H1 (cell line): ENCODE data around the gene TOB1. TPM values are rescaled to one million over a fixed set of nuclear protein-coding genes. Genes with fewer than 3 reads are reported as not detected.

ENCODE experiments used
- CTCF ChIA-PET: fragments of 300-600 bp; sonication (Branson Sonifier 250); formaldehyde crosslinking; loops from one replicate; lab custom pipeline; 2021; ENCODE audit not compliant: partially characterized antibody; lab: Charles Lee
- POLR2A ChIA-PET: fragments of 300-600 bp; sonication (Branson Sonifier 250); formaldehyde crosslinking; loops from one replicate; lab custom pipeline; 2021; ENCODE audit warnings: inconsistent platforms; ENCODE audit not compliant: partially characterized antibody; lab: Charles Lee
- DNase-seq, 2 experiments: peaks; one replicate each; pipeline versions ENCODE4 v3.0.0 to v3.0.0-alpha.2; 2010 to 2022; ENCODE audit warnings: low spot score in 2 of 2, low read depth in 1 of 2, mixed read lengths in 1 of 2
- FAIRE-seq: peaks from 2 replicates; lab custom pipeline; 2011; peaks lifted over from hg19 to GRCh38; lab: Jason Lieb, UNC
- H2AFZ ChIP-seq: 2 replicates; pipeline ENCODE4 v1.8.1; 2012; ENCODE audit warnings: low read length, inconsistent platforms
- H2AK5ac ChIP-seq: 2 replicates; pipeline ENCODE4 v1.6.1; 2013; ENCODE audit warnings: low read depth, low read length
- H2BK120ac ChIP-seq: replicated peaks from 2 replicates; pipeline ENCODE3; 2013; ENCODE audit warnings: low read depth, low read length, inconsistent platforms
- H2BK12ac ChIP-seq: 2 replicates; pipeline ENCODE4 v1.6.1; 2013; ENCODE audit warnings: low read depth, low read length
- H2BK15ac ChIP-seq: 2 replicates; pipeline ENCODE4 v1.6.1; 2013; ENCODE audit warnings: low read length
- H2BK20ac ChIP-seq: 2 replicates; pipeline ENCODE4 v1.6.1; 2013; ENCODE audit warnings: low read length
- H2BK5ac ChIP-seq: 2 replicates; pipeline ENCODE4 v1.6.1; 2013; ENCODE audit warnings: low read depth, low read length
- H3K14ac ChIP-seq: 2 replicates; pipeline ENCODE4 v1.6.1; 2013; ENCODE audit warnings: inconsistent platforms; ENCODE audit not compliant: insufficient read length
- H3K18ac ChIP-seq: 2 replicates; pipeline ENCODE4 v1.6.1; 2013; ENCODE audit warnings: low read length; ENCODE audit errors: extremely low read depth
- H3K23ac ChIP-seq: 2 replicates; pipeline ENCODE4 v1.6.1; 2013; ENCODE audit warnings: inconsistent platforms; ENCODE audit not compliant: insufficient read length
- H3K23me2 ChIP-seq: 2 replicates; pipeline ENCODE4 v1.6.1; 2013; ENCODE audit warnings: low read depth, low read length
- H3K27ac ChIP-seq: 2 replicates; pipeline ENCODE4 v1.6.1; 2011; ENCODE audit warnings: low read depth, low read length, inconsistent platforms
- H3K27me3 ChIP-seq, 4 experiments: replicated peaks in 1 of 4; 1 replicate in 1 of 4; 2 replicates in 3 of 4; pipeline versions ENCODE4 v1.6.1 to v1.8.1; 2011 to 2013; ENCODE audit warnings: low read length in 3 of 4, mild to moderate bottlenecking in 3 of 4, inconsistent platforms in 2 of 4, mixed read lengths in 2 of 4, moderate library complexity in 1 of 4; ENCODE audit not compliant: control insufficient read depth in 3 of 4, insufficient read depth in 3 of 4; ENCODE audit errors: extremely low read depth in 1 of 4
- H3K36me3 ChIP-seq, 4 experiments: 2 replicates each; pipeline versions ENCODE4 v1.6.1 to v1.8.1; 2011 to 2013; ENCODE audit warnings: mild to moderate bottlenecking in 4 of 4, low read length in 3 of 4, moderate library complexity in 2 of 4, control low read depth in 1 of 4, inconsistent platforms in 1 of 4; ENCODE audit not compliant: insufficient read depth in 4 of 4, control insufficient read depth in 2 of 4
- H3K4ac ChIP-seq: replicated peaks from 2 replicates; pipeline ENCODE3; 2013; ENCODE audit warnings: low read length, low read depth, mixed read lengths, inconsistent platforms; ENCODE audit not compliant: insufficient read length
- H3K4me1 ChIP-seq, 4 experiments: replicated peaks in 1 of 4; 1 replicate in 1 of 4; 2 replicates in 3 of 4; pipeline versions ENCODE4 v1.6.1 to v1.8.1; 2011 to 2013; ENCODE audit warnings: low read length in 3 of 4, inconsistent platforms in 2 of 4, mixed read lengths in 1 of 4; ENCODE audit not compliant: insufficient read depth in 4 of 4, control insufficient read depth in 3 of 4
- H3K4me2 ChIP-seq, 2 experiments: 2 replicates each; pipeline versions ENCODE4 v1.6.1 to v1.8.1; 2011 to 2013; ENCODE audit warnings: low read depth in 2 of 2, low read length in 2 of 2, control low read depth in 1 of 2, inconsistent platforms in 1 of 2, mild to moderate bottlenecking in 1 of 2; ENCODE audit not compliant: insufficient read depth in 1 of 2
- H3K4me3 ChIP-seq, 4 experiments: fragments of 200-600, 300-600 bp in 1 of 4; sonication (generic), shearing (Covaris generic), sonication (Bioruptor Twin) in 1 of 4; 2 replicates each; pipeline versions ENCODE4 v1.5.1 to v1.8.1; 2011 to 2016; ENCODE audit warnings: low read length in 4 of 4, low read depth in 3 of 4, control low read depth in 2 of 4, inconsistent platforms in 2 of 4, mild to moderate bottlenecking in 2 of 4, mixed read lengths in 1 of 4, moderate library complexity in 1 of 4; ENCODE audit not compliant: insufficient read depth in 2 of 4; ENCODE audit errors: extremely low read depth in 1 of 4
- H3K56ac ChIP-seq: replicated peaks from 2 replicates; pipeline ENCODE3; 2013; ENCODE audit warnings: low read depth, mild to moderate bottlenecking, mixed read lengths, low read length, inconsistent platforms; ENCODE audit not compliant: insufficient read length
- H3K79me1 ChIP-seq: 2 replicates; pipeline ENCODE4 v1.6.1; 2013; ENCODE audit warnings: low read depth, low read length, control low read depth
- H3K79me2 ChIP-seq, 2 experiments: 2 replicates each; pipeline versions ENCODE4 v1.6.1 to v1.8.1; 2012 to 2013; ENCODE audit warnings: low read length in 2 of 2, mild to moderate bottlenecking in 2 of 2, inconsistent platforms in 1 of 2; ENCODE audit not compliant: insufficient read depth in 2 of 2, control insufficient read depth in 1 of 2
- H3K9ac ChIP-seq, 4 experiments: replicated peaks in 1 of 4; 1 replicate in 1 of 4; 2 replicates in 3 of 4; pipeline versions ENCODE4 v1.6.1 to v1.8.1; 2011 to 2013; ENCODE audit warnings: low read depth in 3 of 4, low read length in 3 of 4, control low read depth in 2 of 4, mild to moderate bottlenecking in 2 of 4, moderate library complexity in 2 of 4, inconsistent platforms in 1 of 4; ENCODE audit errors: extremely low read depth in 1 of 4
- H3K9me3 ChIP-seq, 2 experiments: 2 replicates each; pipeline versions ENCODE4 v1.6.1 to v1.8.1; 2012 to 2013; ENCODE audit warnings: mild to moderate bottlenecking in 2 of 2, moderate library complexity in 2 of 2, control low read depth in 1 of 2, inconsistent platforms in 1 of 2, low read depth in 1 of 2, low read length in 1 of 2, mixed read lengths in 1 of 2; ENCODE audit not compliant: insufficient read depth in 2 of 2
- H4K20me1 ChIP-seq, 2 experiments: replicated peaks in 1 of 2; 2 replicates each; pipeline versions ENCODE3 to v1.8.1; 2011 to 2013; ENCODE audit warnings: inconsistent platforms in 2 of 2, low read length in 2 of 2, mild to moderate bottlenecking in 1 of 2; ENCODE audit not compliant: insufficient read depth in 2 of 2, control insufficient read depth in 1 of 2
- H4K5ac ChIP-seq: 2 replicates; pipeline ENCODE4 v1.6.1; 2013; ENCODE audit warnings: low read length, low read depth, mixed read lengths, inconsistent platforms; ENCODE audit not compliant: insufficient read length
- H4K8ac ChIP-seq: 2 replicates; pipeline ENCODE4 v1.8.0; 2013; ENCODE audit warnings: mild to moderate bottlenecking, moderate library complexity, low read length, inconsistent platforms; ENCODE audit not compliant: insufficient read depth; ENCODE audit errors: extremely low read depth
- H4K91ac ChIP-seq: replicated peaks from 2 replicates; pipeline ENCODE3; 2013; ENCODE audit warnings: low read length, mixed read lengths, inconsistent platforms; ENCODE audit not compliant: insufficient read length
- JUND ChIP-seq: IDR thresholded peaks from 2 replicates; pipeline ENCODE4 v1.6.1; 2011; ENCODE audit warnings: mild to moderate bottlenecking, improper control_type of control experiment, low read length
- MAFK ChIP-seq: IDR thresholded peaks from 2 replicates; pipeline ENCODE4 v1.6.1; 2012; ENCODE audit warnings: low read depth, mild to moderate bottlenecking, improper control_type of control experiment, low read length
- WGBS, 2 experiments: shearing (Covaris generic) in 1 of 2; methylation state at CpG; one replicate each; pipeline versions ENCODE4 v1.1.6 to v1.1.7; 2013 to 2015; ENCODE audit warnings: low lambda C conversion rate in 2 of 2, mixed read lengths in 2 of 2, inconsistent platforms in 1 of 2, low coverage in 1 of 2, missing lambda C conversion rate in 1 of 2; ENCODE audit not compliant: insufficient replicate concordance in 2 of 2, insufficient coverage in 1 of 2, insufficient read length in 1 of 2; ENCODE audit errors: extremely low coverage in 1 of 2, missing lambda C conversion rate in 1 of 2; 5-methylcytosine and 5-hydroxymethylcytosine counted together
- polyA plus RNA-seq, 7 experiments: library from polyadenylated mRNA; depleted of rRNA in 3 of 7; stranded (reverse) in 5 of 7; unstranded in 2 of 7; fragments of >200 nt in 5 of 7; fragments of 200-250 nt in 2 of 7; gene quantifications; 1 replicate in 5 of 7; 2 replicates in 1 of 7; 4 replicates in 1 of 7; pipeline versions ENCODE4 v1.2.1 to v1.2.3, GENCODE V29; 2011 to 2013; ENCODE audit warnings: missing spikeins in 2 of 7, mixed read lengths in 2 of 7
- total RNA-seq: library from RNA; stranded (reverse); fragmentation: NEBNext Ultra II Directional; extraction: Animal tissue kit (Norgen Biotek cat#: 25700); gene quantifications from 2 replicates; pipeline ENCODE4 v1.2.1, GENCODE V29; 2021

Gene TOB1
- total and polyA plus RNA-seq, 2 of the 8 experiments (the other 6 are each of a cell fraction or from before 2014, with no cell fraction given) = 14.4 to 20.8 TPM

- H3K18ac ChIP-seq = peak overlapping the region; percentile 4; the same call in 1 of the 2 replicates
- H4K91ac ChIP-seq = no peak overlapping the region
- H3K4me1 ChIP-seq = peaks cover 0 to 15% (median 7%) of the 10 kb centered on the region in 4 experiments; a peak in 6 of 7 replicates
- no peak overlapping the region for H2BK12ac ChIP-seq
- no peaks in the 10 kb centered on the region for H3K36me3 ChIP-seq
- no peaks in the 10 kb centered on the region for H3K23me2 ChIP-seq
- H3K56ac ChIP-seq = no peak overlapping the region
- no peaks in the 10 kb centered on the region for H3K79me1 ChIP-seq
- TF ChIP-seq JUND (no peak), MAFK (no peak)
- ChIA-PET CTCF (interaction anchor here (1.3 to 1.8 kb wide), 4 partner anchors 15 to 59 kb away, joined by 4 to 7 read pairs (median 5); no protein-coding TSS in a partner anchor), POLR2A (interaction anchor here (1.5 to 3.6 kb wide), 3 partner anchors 9 to 33 kb away, joined by 5 to 25 read pairs (median 6); partner anchors contain the start of gene TOB1)
- H3K14ac ChIP-seq = no peak overlapping the region
- no peak overlapping the region; the same call in 1 of the 2 replicates for H2BK5ac ChIP-seq
- H3K4ac ChIP-seq = no peak overlapping the region
- H3K9ac ChIP-seq = no peak overlapping the region
- no peak overlapping the region for H2AFZ ChIP-seq
- DNase-seq = no peak
- no peak overlapping the region for H3K27ac ChIP-seq
- H4K8ac ChIP-seq = no peak overlapping the region; the same call in 1 of the 2 replicates
- H3K79me2 ChIP-seq = no peaks in the 10 kb centered on the region
- H4K20me1 ChIP-seq = no peaks in the 10 kb centered on the region
- H3K9me3 ChIP-seq = no peaks in the 10 kb centered on the region
- no peak overlapping the region for H2BK20ac ChIP-seq
- no peak overlapping the region for H2BK120ac ChIP-seq
- no peaks in the 10 kb centered on the region for H3K27me3 ChIP-seq
- FAIRE-seq = no peak
- no peak overlapping the region for H3K23ac ChIP-seq
- no peak overlapping the region for H3K4me3 ChIP-seq
- H2AK5ac ChIP-seq = no peak overlapping the region
- WGBS, 2 experiments = 93% methylated on average over 6 of the region's 6 CpGs; no CpG with 5 or more reads in 1 of the 2 experiments
- no peak overlapping the region for H3K4me2 ChIP-seq
- H4K5ac ChIP-seq = no peak overlapping the region
- H2BK15ac ChIP-seq = no peak overlapping the region
These were observed 32.9 kb upstream of the TOB1 start for GRCh38 chr17:50899005-50899460.
